GM10266 (cell line): Measurements from ENCODE around the gene CIAPIN1.

Experiments
- DNase-seq: peaks from one replicate; pipeline ENCODE4 v3.0.0; 2012; ENCODE audit errors: extremely low spot score
- CTCF ChIP-seq: IDR thresholded peaks from 2 replicates; pipeline ENCODE4 v1.5.1; 2012; ENCODE audit warnings: mild to moderate bottlenecking, low read depth; ENCODE audit not compliant: control insufficient read depth, insufficient read depth; ENCODE audit errors: missing control alignments

The CIAPIN1 gene

GRCh38 chr16:57385083-57385482, 62.1 kb downstream of the CIAPIN1 start:
- no peak for DNase-seq
- no peak for TF ChIP-seq CTCF

- DNase-seq: no peak
- no peak for TF ChIP-seq CTCF
Measured at GRCh38 chr16:57384248-57385070, 62.7 kb downstream of the CIAPIN1 start.

- DNase-seq: no peak
- TF ChIP-seq CTCF: no peak
Measured at GRCh38 chr16:57383276-57384247, 63.6 kb downstream of the CIAPIN1 start.

- TF ChIP-seq CTCF: peak; percentile 31
- DNase-seq: no peak
Measured at GRCh38 chr16:57382535-57383275, 64.5 kb downstream of the CIAPIN1 start.

GRCh38 chr16:57381791-57382534, 65.2 kb downstream of the CIAPIN1 start:
- TF ChIP-seq CTCF: no peak

GRCh38 chr16:57380671-57381462, 66.3 kb downstream of the CIAPIN1 start:
- DNase-seq: no peak
- TF ChIP-seq CTCF: no peak

More at GRCh38 chr16:57381791-57382534, 65.2 kb downstream of the CIAPIN1 start:
- DNase-seq: no peak
